Activated effector memory CD4-positive, alpha-beta T cell treated with Interleukin-2 at 50 U/mL for 16 hours (primary cell): Measurements from ENCODE around the gene PDZK1IP1.

Experiments
- DNase-seq: peaks from one replicate; pipeline ENCODE4 v3.0.0-alpha.2; 2020

The PDZK1IP1 gene

DNA sequence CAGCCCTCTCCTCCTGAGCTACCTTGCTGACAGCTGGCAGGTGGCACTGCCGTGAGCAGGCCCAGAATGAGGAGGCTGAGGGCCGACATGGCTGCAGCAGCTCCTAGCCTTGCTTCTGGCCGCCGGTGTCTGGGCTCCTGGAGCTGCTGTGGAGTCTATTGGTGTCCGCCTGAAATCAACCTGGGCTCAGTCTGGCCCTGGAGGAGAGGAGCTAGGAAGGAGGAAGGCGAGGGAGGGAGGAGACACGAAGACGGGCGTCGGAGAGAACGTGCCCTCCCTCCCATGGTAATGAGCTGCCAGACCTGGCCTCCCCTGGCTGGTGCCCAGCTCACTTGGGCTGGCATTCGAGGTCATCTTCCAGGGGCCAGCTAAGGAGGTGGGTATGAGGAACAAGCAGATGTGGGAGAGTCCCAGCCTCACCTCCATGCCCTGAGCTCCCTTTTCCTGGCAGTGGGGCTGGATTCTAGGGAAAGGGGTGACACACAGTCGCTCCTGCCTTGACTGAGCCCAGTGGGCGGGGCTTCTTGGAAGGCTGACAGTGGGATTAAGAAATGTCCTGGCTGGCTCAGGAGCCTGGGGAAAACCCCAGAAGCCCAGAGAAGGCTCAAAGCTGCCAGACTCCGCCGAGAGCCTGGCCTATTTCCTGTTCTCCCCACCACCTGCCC lies at the start of gene PDZK1IP1:
PDZK1IP1 (minus strand) TSS at position 193 of the 665 bp plus-strand sequence; CDS start at position 89, 104 bp downstream.
- DNase-seq = no peak

DNA sequence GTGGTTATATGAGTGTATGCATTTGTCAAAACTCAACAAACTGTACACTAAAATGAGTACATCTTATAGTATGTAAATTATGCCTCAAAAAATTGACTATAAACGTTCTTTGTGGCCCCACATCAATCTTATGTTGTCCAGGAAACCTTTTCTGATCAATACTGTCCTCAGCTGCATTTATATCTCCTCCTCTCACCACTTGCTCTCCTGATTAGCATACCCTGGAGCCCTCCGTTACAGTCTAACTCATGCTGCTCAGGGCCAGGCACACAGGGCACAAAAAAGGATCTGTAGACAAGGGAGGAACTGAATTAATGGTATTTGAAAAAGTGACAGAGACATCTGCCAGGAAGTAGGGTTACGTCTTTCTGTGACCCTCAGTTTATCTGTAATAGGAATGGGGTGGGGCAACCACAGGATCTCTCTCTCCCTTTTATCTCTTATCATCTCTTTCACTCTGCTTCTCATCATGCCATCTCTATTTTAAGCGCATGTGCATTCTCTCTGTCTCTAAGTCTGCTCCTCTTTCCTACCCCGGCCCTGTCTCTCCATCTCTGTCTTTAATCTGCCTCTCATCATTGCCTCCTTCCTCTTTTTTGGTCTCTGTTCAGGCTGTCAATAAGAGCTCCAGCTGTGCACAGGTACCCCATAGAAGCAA lies 49.2 kb upstream of the PDZK1IP1 start:
- DNase-seq = no peak

DNA sequence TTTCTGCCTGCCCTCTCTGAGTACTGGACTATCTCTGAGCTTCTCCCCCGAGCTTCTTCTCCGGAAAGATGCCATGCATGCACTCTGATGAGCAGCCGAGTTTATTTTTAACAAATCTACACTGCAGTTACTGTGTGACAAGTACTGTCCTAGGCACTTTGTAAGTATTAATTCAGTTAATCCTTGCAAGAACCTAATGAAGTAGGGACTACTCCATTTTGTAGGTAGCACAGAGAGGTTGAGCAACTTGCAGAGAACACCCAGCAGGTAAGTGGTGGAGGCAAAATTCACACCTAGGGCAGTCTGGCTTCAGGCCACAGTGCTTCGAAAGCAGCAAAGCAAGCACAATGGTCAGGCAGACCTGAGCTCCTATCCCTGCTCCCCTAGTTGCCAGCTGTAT lies 46.0 kb upstream of the PDZK1IP1 start:
- DNase-seq = no peak

GRCh38 chr1:47235241-47235681 lies 45.4 kb upstream of the PDZK1IP1 start:
- DNase-seq = no peak

GRCh38 chr1:47233186-47233585 lies 43.4 kb upstream of the PDZK1IP1 start:
- no peak for DNase-seq

- no peak for DNase-seq
These were observed 42.5 kb upstream of the PDZK1IP1 start, which contains the start of gene TAL1 for GRCh38 chr1:47232187-47232874. Gene TAL1 (minus strand): TSS chr1:47232225. CDS start chr1:47225888, 6,337 bp downstream.

GRCh38 chr1:47231301-47232186 lies 41.7 kb upstream of the PDZK1IP1 start:
- DNase-seq = no peak

DNA sequence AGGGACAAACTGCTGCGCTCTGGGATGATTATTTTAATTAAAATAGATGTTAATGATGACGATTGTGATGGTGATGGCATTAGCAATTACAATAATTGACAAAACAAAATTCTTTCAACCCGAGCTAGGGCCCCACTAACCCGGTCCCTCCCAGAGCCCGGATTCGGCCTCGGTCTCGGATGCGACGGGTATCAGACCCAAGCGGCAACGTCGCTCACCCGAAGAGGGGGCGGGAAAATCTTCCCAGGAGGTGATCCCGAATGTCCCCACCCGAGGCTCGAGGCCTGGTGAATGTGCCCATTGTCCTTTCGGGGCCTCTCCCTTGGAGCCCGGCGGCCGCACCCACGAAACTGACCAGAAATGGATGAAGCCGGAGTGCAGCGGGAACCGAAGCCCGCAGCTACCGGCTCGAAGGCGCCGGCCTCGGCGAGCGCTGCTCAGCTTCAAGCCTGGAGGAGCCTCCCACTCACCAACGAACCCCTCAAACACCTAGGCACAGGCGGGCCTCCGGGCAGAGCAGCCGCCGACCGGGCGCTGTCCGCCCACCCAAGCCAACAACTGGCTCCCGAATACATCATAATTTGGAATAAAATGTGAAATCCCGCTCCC lies 41.0 kb upstream of the PDZK1IP1 start:
- DNase-seq = no peak

DNA sequence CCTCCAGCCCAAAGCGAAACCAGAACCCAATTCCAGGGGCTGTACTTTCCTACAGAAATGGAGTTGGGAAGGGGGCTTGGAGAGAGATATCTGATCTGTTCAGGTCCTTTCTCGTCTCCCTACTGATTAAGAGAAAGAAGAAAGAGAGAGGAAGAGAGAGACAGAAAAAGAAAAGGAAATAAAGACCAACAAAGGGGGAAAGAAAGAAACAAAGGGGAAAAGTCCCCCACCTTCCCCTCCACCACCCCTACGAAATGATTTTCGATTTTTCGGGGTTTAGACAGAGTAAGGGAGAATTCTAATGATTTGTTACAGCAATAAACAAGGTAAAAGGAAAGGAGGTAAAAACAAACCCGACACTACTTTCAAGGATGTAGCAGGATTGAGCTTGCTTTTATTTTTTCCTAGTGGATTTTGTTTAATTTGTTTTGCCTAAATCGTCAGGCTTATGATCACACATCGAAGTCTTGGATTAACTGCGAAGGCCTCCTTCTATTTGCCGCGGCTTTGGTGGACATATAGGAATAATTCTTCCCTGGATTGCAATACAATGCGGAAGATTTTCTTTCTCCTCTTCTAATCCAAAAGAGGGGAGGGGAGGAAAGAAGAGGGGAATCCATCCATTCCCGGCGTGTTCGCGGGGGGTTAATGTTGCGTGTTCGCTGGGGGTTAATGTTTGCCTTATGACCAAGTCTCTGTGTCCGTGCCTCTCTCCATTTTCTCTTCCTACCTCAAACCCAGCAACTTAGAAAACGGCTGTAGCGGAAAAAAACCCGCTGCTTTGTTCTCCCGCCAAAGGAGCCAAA lies 40.3 kb upstream of the PDZK1IP1 start:
- no peak for DNase-seq

- no peak for DNase-seq
These were observed 39.4 kb upstream of the PDZK1IP1 start for GRCh38 chr1:47229031-47229885.

DNA sequence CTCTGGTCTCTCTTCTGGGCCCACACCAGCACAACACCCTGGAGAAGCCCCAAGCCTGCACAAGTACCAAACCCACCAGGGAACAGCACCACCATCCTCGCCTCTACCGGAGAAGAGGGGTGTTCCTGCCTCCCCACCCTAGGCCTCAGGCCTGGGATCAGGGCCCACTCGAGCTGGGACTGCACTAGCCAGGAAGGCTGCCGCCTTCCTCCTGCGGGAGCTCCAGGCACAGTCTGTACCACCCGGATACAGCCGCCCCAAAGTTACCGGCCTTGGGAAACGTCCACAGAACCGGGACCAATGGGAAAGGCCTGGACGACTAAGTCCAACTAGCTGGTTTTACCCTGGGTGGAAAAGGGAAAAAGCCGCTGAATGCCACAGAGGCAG lies 38.8 kb upstream of the PDZK1IP1 start:
- no peak for DNase-seq

DNA sequence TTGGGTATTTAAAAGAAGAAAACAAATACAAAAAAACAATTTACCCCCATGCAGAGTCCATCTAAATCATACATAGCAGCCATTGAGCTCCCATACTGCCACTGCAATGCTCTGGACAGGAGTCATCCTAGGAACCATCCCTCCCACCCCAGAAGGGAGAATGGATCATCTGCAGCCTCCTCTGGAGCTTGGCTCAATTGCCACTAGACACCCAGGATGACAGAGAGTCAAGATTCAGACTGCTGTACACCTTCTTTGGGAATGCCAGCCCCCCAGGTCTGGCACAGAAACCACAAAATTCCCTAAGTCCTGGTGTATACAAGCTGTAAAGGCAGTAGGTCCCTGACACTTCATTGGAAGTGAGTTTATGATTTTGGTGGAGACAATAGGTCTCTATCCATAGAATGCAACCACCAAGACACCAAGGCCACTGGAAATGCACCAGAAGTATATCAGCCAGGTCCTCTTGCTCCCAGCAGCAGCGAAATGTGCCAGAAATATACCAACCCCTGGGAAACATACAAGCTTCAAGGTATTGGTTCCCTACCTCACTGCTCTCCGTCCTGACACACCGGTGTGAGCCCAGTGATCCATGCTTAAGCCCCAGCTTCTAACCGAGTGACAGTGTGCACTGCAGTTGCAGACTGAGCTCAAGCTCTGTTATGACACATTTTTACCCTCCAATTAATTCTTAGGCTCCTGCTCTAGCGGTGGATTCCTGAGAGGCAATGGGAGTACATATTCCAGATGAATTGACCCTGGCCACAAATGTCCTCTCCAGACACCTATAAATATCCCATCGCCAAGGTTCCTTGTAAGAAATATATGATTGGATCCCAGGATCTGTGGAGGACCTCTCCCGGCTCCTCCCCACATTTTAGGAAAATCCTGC lies 37.8 kb upstream of the PDZK1IP1 start:
- DNase-seq = no peak

DNA sequence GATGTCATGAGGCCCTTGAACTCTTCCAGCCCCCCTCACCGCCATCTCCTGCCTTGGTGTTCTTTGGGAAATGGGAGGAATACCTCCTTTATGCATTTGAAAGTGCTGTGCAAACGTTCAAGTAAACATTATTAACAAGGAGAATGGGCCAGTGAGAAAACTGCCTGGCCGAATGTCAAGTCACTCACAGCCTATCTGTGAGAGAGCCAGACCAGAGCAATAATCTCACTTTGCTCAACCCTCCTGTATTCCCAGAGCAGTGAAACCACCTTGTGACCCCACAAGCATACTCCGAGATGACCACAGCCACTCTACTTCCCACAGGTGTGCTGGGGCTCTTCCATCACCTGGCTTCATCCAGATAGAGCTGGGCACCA lies 37.0 kb upstream of the PDZK1IP1 start:
- no peak for DNase-seq

DNA sequence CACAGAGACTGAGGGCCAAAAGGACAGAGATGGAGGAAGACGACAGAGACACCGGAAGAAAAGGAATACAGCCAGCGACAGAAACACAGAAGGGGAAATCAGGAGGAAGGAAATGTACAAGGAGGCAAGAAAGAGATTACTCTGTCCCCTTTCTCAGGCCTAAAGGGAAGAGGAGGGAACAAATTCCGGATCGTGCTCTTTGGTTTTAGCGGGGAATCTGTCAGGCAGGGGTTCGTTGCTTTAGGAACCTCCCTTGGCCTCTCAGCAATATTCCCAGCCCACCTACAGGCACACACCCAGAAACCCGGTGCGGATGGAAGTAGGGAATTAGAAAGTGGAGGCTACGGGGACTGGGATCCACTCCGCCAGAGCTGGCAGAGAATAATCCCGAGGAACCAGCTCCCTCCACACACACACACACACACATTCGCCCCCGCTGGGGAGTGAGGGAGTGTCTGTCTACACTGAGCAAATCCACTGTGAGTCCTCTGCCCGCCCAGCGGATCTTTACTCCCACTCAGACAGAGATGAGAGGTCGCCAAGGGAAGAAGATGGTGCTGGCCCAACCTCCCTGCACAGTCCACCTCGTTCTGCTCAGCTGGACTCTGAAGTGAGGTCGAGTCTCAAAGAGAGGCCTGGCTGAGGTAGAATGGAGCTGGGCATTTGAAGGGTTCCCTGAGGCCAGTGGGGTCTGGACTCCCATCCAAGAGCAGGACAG lies 36.4 kb upstream of the PDZK1IP1 start:
- DNase-seq = no peak

GRCh38 chr1:47225430-47226100 lies 35.7 kb upstream of the PDZK1IP1 start:
- no peak for DNase-seq

DNA sequence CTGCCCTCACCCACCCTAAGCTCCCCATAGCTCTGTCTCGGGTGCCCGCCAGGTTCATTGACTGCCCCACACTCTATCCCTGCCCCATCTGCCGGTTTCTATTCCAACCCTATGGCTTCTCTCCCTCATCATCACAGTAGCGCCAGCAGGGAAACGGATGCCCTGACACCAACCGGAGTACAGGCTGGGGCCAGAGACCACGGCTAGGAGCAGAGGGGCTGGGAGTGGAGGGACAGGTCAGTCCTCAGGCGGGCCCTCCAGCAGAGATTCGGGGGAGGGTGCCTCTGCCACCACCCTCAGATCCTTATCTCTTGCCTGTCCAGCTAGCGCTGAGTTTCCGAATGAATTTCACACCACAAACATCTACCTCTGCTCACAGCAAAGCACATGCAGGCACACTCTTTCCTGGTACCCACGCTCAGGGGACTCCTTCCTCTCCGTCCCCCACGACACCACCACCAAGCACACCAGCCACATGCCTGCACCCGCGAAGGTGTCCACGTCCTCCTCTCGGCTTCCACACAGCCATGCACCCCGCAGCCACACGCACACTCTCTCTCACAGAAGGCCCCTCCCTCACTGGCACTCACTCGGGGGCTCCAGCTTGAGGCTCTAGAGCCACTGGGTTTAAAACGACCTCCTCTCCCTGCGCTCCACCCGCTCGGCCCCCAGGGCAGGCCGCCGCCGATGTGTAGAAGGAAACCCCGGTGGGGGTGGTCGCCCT lies 35.0 kb upstream of the PDZK1IP1 start:
- no peak for DNase-seq

DNA sequence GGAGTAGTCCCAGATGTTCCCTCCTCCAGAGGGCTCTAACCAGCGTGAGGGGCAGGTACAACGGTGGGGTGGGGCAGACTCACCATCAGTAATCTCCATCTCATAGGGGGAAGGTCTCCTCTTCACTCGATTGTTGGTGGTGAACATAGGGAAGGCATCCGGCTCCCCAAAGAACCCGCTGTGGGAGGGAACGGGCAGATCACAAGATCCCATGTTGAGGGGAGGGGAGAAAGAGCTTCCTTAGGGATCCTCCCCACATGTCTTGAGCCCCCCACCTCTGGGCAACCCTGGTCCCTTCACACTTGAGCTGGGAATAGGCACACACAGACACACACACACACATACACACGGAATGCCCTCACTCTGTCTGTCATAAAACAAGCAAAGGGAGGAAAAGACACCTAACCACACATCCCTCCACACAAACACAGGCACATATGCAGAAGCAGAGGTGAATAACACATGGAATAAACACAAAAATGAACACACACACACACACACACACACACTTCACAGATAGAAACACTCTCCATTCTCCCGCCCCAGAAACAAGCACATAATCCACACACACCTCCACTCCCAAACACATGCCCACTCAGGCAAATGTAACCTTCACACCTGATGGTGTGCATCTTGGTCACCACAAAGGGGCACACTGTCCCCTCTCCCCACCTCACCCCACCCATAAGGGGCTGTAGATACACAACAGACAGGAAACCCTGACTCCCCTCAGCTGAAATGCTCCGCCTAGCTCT lies 34.3 kb upstream of the PDZK1IP1 start:
- no peak for DNase-seq
